Testis (tissue), 2 donors: ENCODE measurements around the gene ZBTB9.

Experiments
- POLR2A ChIP-seq: fragments of 450-650 bp; IDR thresholded peaks from one replicate; pipeline ENCODE4 v1.6.1; 2017; ENCODE audit warnings: antibody characterized with exemption, mild to moderate bottlenecking, moderate library complexity
- TF ChIP-seq, protein P1 (sequence below), 3 experiments: fragments of 450-650 bp in 2 of 3; fragments of 200-600 bp in 1 of 3; sonication (generic) in 1 of 3; IDR thresholded peaks; one replicate each; pipeline ENCODE4 v1.5.1; 2016 to 2019; ENCODE audit warnings: antibody characterized with exemption in 3 of 3, mild to moderate bottlenecking in 2 of 3, moderate library complexity in 1 of 3

GRCh38 chr6:33453393-33454008, 875 bp upstream of the ZBTB9 start:
- no peak for TF ChIP-seq POLR2A
- TF ChIP-seq, protein P1, sequence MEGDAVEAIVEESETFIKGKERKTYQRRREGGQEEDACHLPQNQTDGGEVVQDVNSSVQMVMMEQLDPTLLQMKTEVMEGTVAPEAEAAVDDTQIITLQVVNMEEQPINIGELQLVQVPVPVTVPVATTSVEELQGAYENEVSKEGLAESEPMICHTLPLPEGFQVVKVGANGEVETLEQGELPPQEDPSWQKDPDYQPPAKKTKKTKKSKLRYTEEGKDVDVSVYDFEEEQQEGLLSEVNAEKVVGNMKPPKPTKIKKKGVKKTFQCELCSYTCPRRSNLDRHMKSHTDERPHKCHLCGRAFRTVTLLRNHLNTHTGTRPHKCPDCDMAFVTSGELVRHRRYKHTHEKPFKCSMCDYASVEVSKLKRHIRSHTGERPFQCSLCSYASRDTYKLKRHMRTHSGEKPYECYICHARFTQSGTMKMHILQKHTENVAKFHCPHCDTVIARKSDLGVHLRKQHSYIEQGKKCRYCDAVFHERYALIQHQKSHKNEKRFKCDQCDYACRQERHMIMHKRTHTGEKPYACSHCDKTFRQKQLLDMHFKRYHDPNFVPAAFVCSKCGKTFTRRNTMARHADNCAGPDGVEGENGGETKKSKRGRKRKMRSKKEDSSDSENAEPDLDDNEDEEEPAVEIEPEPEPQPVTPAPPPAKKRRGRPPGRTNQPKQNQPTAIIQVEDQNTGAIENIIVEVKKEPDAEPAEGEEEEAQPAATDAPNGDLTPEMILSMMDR (IDR thresholded peaks at IDR 0.05), result no peak
